Fibroblast of mammary gland (primary cell): Measurements from ENCODE around the gene COX4I1.

Source experiments
- DNase-seq: peaks from one replicate; pipeline ENCODE4 v3.0.0-alpha.2; 2010; ENCODE audit warnings: low read depth
- H3K4me3 ChIP-seq: 2 replicates; pipeline ENCODE4 v1.5.1; 2011; ENCODE audit warnings: low read depth, mild to moderate bottlenecking, low read length, moderate library complexity; ENCODE audit not compliant: control insufficient read depth
- TF ChIP-seq, protein P1 (sequence below): conservative IDR thresholded peaks from 2 replicates; pipeline ENCODE4 v1.5.1; 2011; ENCODE audit warnings: low read depth, low read length, inconsistent platforms; ENCODE audit not compliant: control insufficient read depth, insufficient read depth

Gene COX4I1

DNA sequence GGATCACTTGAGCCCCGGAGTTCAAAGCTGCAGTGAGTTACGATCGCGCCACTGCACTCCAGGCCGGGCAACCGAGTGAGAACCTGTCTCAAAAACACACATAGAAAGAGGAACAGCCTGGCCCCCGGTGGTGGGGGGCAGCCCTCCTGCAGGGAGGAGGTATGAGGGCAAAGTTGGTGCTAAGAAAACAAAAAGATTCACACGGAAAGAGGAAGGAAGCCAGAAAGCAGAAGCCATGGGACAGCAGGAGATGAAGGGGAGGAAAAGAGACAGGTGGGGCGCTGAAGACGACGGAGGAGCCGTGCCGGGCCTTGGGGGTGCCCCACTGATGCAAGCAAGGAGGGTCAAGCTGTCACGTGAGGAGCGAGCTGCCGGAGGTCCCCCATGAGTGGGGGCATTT, 40.4 kb upstream of the COX4I1 start:
- no peak for DNase-seq
- no peak overlapping the region for H3K4me3 ChIP-seq
- TF ChIP-seq, protein P1, sequence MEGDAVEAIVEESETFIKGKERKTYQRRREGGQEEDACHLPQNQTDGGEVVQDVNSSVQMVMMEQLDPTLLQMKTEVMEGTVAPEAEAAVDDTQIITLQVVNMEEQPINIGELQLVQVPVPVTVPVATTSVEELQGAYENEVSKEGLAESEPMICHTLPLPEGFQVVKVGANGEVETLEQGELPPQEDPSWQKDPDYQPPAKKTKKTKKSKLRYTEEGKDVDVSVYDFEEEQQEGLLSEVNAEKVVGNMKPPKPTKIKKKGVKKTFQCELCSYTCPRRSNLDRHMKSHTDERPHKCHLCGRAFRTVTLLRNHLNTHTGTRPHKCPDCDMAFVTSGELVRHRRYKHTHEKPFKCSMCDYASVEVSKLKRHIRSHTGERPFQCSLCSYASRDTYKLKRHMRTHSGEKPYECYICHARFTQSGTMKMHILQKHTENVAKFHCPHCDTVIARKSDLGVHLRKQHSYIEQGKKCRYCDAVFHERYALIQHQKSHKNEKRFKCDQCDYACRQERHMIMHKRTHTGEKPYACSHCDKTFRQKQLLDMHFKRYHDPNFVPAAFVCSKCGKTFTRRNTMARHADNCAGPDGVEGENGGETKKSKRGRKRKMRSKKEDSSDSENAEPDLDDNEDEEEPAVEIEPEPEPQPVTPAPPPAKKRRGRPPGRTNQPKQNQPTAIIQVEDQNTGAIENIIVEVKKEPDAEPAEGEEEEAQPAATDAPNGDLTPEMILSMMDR: no peak

DNA sequence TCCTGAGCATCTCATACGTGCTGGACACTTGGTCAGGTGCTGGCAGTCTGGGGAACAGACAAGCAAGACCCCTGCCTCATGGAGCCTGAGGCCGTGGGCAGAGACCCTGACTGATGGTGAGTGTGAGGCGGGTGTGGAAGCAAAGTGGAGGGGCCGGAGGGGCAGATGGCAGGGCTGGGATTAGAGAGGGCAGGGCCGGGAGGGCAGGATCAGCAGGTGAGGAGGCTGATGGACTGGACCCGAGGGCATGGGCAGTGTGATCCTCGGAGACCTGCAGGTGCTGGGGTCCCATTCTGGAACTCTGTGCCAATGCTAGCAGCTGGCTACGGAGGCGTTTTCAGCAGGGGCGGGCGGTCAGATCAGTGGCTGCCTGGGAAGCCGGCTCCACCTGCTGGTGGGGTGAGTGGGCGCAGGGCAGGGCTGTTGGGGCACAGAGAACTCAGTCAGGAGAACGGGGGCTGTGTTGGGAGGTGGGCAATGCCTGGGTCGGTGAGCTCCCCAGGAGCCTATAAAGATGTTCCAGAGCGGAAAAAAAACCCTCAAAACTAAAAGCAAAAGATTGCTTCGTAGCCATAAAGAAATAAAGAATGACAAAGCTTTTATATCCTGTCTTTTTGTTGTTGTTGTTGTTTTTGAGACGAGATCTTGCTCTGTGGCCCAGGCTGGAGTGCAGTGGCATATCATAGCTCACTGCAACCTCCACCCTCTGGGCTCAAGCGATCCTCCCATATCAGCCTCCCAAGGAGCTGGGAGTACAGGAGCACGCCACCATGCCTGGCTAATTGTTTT, 39.7 kb upstream of the COX4I1 start:
- DNase-seq: no peak
- H3K4me3 ChIP-seq: no peak overlapping the region
- TF ChIP-seq, protein P1: peak; percentile 30

DNA sequence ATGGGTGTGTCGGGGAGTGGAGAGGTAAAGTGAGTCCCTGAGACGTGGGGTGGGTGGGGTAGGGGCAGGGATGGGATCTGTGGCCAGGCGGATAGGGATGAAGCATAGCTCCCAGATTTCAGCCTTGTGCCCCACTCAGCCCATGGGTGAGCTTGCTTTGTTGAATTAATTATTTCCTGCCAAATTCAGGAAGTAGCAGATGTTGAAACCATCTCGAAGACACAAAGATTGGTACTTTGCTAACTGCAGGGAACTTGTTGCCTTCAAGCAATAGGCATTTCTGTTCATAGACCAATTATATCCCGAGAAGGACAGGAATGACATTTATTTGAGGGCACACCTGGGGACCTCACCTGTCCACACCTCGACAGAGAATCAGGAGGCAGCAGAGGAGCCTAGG, 37.6 kb upstream of the COX4I1 start:
- H3K4me3 ChIP-seq: no peak overlapping the region
- TF ChIP-seq, protein P1: no peak
- no peak for DNase-seq

DNA sequence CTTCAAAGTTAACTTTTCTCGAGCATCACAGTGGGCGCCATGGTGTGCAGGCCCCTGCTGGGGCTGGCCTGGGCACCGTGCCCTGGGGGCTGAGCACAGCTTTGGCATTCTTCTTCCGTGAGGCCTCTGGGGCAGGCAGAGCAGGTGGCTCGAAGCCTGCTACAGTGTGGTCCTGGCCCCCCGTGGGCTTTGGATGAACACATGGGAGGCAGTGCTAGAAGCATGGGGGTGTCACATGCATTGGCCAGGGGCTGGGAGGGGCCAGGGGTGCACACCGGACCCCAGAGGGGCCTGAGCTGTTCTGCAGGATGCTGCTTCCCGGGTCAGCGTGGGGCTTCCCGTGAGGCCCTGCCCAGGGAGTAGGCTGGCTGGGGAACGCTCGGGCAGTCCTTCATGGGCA, 36.5 kb upstream of the COX4I1 start:
- H3K4me3 ChIP-seq: no peak overlapping the region
- TF ChIP-seq, protein P1: no peak
- DNase-seq: no peak

DNA sequence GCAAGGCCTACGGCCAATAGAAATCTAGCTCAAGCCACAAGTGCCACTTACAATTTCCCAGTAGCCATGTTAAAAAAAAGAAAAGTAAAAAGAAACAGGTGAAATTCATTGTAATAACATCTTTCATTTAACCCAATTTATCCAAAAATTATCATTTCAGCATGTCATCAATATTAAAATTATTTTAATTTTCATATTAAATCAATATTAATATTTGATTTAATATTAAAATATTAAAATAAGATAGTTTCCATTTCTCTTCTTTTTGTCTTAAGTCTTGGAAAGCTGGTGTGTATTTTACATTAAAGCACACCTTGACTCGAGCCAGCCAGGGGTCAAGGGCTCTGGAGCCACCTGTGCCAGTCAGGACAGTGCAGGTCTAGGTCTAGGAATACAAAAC, 35.9 kb upstream of the COX4I1 start:
- no peak for DNase-seq
- TF ChIP-seq, protein P1: no peak
- no peak overlapping the region for H3K4me3 ChIP-seq

DNA sequence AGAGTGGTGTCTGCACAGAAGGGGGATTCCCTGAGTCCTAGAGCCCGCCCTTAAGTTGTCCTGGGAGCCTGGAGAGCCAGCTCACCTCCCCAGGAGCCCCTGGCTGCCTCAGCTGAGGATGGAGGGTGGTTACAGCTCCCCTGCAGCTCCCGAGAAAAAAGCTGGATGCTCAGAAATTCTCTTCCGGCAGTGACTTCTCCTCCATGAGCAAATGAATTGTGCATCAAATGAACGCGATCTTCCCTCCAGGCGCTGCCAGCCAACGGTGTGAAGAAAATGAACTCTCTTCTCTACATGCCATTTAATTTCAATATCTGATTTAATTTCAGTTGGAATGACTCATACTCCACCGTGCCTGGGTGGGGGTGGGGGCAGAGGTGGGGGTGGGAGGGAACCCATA, 34.3 kb upstream of the COX4I1 start:
- TF ChIP-seq, protein P1: no peak
- H3K4me3 ChIP-seq: no peak overlapping the region
- no peak for DNase-seq
